GM18520 (cell line): Measurements from ENCODE around the gene HHIP.

ENCODE experiments used
- ATAC-seq: cut with Tn5 transposase; IDR thresholded peaks from one replicate; pipeline ENCODE4 v1.9.1; 2021; ENCODE audit not compliant: unreplicated experiment

The HHIP gene

GRCh38 chr4:144701683-144702233, 55.8 kb downstream of the HHIP start:
- no peak for ATAC-seq

DNA sequence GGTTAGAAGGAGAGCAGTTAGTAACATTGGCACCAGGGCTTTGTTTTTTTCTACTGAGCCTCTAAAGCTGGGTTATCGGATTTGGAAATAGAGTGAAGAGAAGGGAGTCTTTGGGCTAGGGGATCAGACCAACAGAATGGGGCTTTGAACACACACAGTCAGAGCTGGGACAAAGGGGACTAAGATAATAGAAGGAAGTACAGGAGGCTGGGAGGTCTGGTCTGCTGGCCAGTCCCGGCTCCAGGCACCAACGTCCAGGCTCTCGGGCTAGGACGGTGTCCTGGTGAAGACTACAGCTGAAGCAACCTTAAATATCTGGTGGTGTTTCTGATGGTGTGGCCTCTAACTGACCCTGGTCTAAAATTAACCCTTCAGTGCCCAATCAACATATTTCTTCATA, 57.5 kb downstream of the HHIP start:
- ATAC-seq: no peak

- ATAC-seq: no peak
Observed at GRCh38 chr4:144705601-144706590, 59.9 kb downstream of the HHIP start.

- ATAC-seq: no peak
Observed at GRCh38 chr4:144709159-144709558, 63.2 kb downstream of the HHIP start.

- ATAC-seq: no peak
Observed at GRCh38 chr4:144709793-144710525, 64.0 kb downstream of the HHIP start.

DNA sequence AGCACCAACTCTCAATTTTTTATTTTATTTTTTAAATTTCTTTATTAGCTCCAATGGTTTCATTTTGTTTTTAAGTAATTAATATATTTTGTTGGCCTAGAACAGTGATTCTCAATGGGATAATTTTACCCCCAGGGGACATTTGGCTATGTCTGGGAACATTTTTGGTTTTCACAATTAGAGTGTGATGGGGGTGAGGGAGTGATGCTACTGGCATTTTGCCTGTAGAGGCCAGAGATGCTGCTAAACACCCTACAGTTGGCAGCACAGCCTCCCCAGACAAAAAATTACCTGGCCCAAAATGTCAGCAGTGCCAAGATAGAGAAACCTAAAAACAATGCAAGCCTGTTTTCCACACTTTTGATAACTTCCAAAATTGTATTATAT, 64.6 kb downstream of the HHIP start:
- no peak for ATAC-seq

GRCh38 chr4:144711700-144712456, 65.9 kb downstream of the HHIP start:
- no peak for ATAC-seq

GRCh38 chr4:144712775-144713174, 66.8 kb downstream of the HHIP start:
- no peak for ATAC-seq

DNA sequence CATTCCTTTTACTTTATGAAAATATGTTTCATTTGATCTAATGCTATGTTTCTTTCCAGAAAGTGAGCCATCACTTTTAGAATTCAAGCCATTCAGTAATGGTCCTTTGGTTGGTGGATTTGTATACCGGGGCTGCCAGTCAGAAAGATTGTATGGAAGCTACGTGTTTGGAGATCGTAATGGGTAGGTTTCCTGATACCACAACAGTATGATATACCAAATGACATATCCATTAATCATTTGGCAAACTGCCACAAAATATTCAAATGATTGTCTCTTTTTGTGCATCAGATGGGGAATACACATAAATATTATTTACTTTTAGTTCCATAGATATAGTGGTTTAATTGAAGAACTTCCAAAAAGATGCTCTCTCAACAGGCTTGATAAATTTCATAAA, 68.2 kb downstream of the HHIP start:
- ATAC-seq: no peak

DNA sequence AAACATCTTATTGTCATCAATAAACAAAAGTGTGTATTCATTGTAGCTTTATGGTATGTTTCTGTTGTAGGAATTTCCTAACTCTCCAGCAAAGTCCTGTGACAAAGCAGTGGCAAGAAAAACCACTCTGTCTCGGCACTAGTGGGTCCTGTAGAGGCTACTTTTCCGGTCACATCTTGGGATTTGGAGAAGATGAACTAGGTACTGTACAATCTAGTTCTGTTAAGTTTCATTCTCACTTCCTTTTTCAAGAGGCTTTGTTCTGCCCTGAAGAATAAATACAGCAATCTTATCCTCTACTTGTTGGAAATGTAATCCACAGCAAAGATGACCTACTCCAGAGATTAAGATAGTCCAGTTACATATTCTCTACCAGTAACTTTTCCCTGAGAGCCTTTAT, 69.3 kb downstream of the HHIP start:
- no peak for ATAC-seq

DNA sequence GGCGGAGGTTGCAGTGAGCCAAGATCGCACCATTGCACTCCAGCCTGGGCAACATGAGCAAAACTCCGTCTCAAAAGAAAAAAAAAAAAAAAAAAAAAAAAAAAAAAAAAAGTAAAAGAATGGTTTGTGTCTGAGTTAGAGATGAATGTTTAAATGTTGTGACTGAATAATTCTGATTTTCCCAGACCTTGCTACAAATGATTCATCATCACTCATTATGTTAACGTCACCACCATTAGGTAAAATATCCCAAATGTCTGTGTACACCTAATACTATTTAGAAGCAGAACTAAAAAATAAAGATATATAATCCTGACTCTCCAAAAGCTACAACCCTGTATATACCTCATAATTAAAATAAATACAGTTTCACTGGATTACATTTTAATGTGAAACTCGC, 70.8 kb downstream of the HHIP start:
- ATAC-seq: no peak

DNA sequence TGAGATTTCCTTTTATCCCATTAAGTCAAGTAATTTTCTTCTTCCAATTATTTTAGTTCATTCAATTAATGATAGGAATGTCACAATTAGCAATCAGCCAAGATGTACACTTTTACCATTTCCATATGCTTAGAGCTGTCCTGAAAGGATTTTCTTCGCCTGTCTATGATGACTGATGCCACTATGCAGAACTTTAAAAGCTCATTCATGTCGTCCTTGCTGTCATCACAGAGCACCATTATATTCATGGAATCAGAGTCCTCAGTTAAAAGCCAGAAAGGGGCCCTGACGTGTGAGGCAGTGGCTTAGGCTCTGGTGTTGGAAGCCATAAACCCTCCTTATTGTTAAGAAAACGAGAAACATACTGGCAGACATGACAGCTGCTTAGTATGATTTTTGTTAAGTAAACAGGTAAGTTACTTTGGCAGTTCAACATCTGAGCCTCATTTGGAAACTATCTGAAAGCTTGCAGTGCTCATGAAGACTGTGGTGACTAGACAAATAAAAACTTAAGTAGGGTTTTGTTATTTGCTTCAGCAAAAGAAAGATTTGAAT, 73.1 kb downstream of the HHIP start:
- ATAC-seq: no peak

GRCh38 chr4:144720491-144720890, 74.5 kb downstream of the HHIP start:
- no peak for ATAC-seq

DNA sequence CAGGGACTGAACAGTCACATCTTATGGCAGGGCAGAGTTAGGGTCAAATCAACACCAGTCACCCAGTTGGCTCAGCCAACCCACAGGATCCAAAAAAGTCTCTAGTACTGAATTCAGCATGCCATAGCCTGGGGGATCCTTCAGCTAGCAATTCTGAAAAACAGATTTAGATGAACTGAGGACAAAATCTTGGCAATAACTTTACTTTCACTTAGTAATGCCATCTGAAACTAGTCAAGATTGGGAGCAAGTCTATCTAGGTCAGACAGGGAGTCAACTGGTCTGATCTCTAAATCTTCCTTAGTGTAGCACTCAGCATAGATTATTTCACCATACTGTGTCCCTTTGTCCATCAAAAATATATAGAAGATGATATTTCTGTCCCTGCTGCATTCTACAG, 76.0 kb downstream of the HHIP start:
- ATAC-seq: no peak

GRCh38 chr4:144723471-144723870, 77.5 kb downstream of the HHIP start:
- no peak for ATAC-seq

DNA sequence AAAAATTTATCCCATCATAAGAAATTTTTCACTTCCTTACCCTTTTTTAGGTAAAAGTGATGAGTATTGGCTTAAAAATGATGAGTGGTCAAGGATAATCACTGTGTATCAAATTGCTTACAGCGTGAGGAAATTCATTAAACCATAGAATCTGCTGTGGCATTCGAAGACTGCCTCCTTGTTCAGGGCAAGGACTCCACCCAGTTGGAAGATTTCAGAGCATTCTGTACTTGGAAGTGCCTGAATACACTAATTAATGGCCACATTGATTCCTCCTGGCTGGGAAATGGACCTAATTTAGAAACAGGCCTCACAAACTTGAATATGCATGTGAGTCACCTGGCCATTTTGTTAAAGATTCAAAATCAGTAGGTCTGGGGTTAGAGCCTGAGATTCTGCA, 83.2 kb downstream of the HHIP start:
- no peak for ATAC-seq

- ATAC-seq: no peak
Observed at GRCh38 chr4:144732584-144733428, 86.8 kb downstream of the HHIP start.

DNA sequence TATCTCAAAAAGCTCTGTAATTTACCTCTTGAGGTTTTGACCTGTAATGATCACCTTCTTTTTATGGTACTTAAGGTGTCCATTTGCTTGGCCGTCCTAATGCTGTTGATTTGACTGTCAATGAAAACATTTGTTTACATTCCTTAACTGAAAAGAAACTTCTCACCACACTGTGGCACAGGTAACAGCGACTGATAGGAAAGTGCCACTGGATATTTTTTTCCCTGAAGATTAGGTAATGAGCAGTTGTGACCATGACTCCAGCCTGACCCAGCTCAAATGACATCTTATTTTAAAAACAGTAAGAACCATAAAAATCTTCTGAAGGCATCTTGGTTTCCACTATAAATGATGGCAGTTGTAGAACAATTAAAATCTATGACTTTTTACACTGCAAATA, 87.6 kb downstream of the HHIP start:
- no peak for ATAC-seq

- ATAC-seq: no peak
Observed at GRCh38 chr4:144734522-144734921, 88.6 kb downstream of the HHIP start.

GRCh38 chr4:144738649-144739048, 92.7 kb downstream of the HHIP start:
- no peak for ATAC-seq
